ENCODE results near the gene CCDC194. TPM values are rescaled to one million over a fixed set of nuclear protein-coding genes. Genes with fewer than 3 reads are reported as not detected.

Gene CCDC194
- total RNA-seq, 1 experiment from 2014 or later = not detected

GRCh38 chr19:17351815-17352435 is 42.1 kb downstream of the CCDC194 start:
- TF ChIP-seq SIN3A (IDR thresholded peaks at IDR 0.05; ENCODE audit: low read depth) (no peak), ZFX (IDR thresholded peaks at IDR 0.05) (no peak), SRF (IDR thresholded peaks at IDR 0.05; ENCODE audit: low read depth) (no peak), POLR2AphosphoS5 (IDR thresholded peaks at IDR 0.05; ENCODE audit: low read depth, low read length) (no peak), ZBTB33 (IDR thresholded peaks at IDR 0.05; ENCODE audit: extremely low read depth, insufficient replicate concordance, low read length) (no peak)
- Histone ChIP-seq H3K36me3 (ENCODE audit: control insufficient read depth in 1 of 2, insufficient read depth in 2 of 2, low read length in 2 of 2) (no peaks in the 10 kb centered on the region), H3K9me3 (ENCODE audit: control insufficient read depth in 1 of 2, insufficient read depth in 1 of 2, low read depth in 1 of 2, low read length in 2 of 2) (no peaks in the 10 kb centered on the region), H3K79me2 (ENCODE audit: insufficient read depth, low read length) (no peaks in the 10 kb centered on the region), H3K4me1 (ENCODE audit: control insufficient read depth in 1 of 2, insufficient read depth in 2 of 2, low read length in 2 of 2) (peaks cover 10 to 13% of the 10 kb centered on the region in 2 experiments; a peak in 3 of 4 replicates), H3K27me3 (ENCODE audit: insufficient read depth, low read length) (no peaks in the 10 kb centered on the region), H3K4me3 (replicated peaks in 1 of 2; ENCODE audit: low read depth in 1 of 2, low read length in 2 of 2) (no peak overlapping the region), H3K4me2 (ENCODE audit: low read length) (no peak overlapping the region), H4K20me1 (ENCODE audit: insufficient read depth) (no peaks in the 10 kb centered on the region), H3K27ac (ENCODE audit: low read depth, low read length) (no peak overlapping the region), H3K9me2 (ENCODE audit: insufficient read depth) (no peaks in the 10 kb centered on the region), H2AFZ (ENCODE audit: low read depth, low read length, poor library complexity, severe bottlenecking) (no peak overlapping the region), H3K9ac (ENCODE audit: low read length) (no peak overlapping the region)
- DNase-seq (ENCODE audit: low read depth, low spot score) (no peak), ATAC-seq (no peak)
- ChIA-PET POLR2A (no interaction called here), RAD21 (ENCODE audit: low non-redundant PET in 1 of 2, low total read pairs in 2 of 2, uncharacterized antibody in 2 of 2, unreplicated experiment in 2 of 2) (interaction anchor here in 1 of 2 experiments (0.6 kb wide), 1 partner anchor 786 kb away, joined by 3 read pairs; no protein-coding TSS in a partner anchor), CTCF (no interaction called here)
- intact Hi-C loops (cut with micrococcal nuclease) = no loop called here
- BruUV-seq (replicated peaks) = no TSS peak

- ChIA-PET POLR2A (interaction anchor here (0.9 to 1.1 kb wide), 2 partner anchors 16 to 56 kb away, joined by 3 to 4 read pairs; no protein-coding TSS in a partner anchor), CTCF (interaction anchor here (1.4 to 1.8 kb wide), 3 partner anchors 9 to 13 kb away, joined by 4 to 5 read pairs (median 5); no protein-coding TSS in a partner anchor), RAD21 (ENCODE audit: low non-redundant PET in 1 of 2, low total read pairs in 2 of 2, uncharacterized antibody in 2 of 2, unreplicated experiment in 2 of 2) (no interaction called here)
- Histone ChIP-seq H4K20me1 (ENCODE audit: insufficient read depth) (no peaks in the 10 kb centered on the region), H3K79me2 (ENCODE audit: insufficient read depth, low read length) (no peaks in the 10 kb centered on the region), H3K36me3 (ENCODE audit: control insufficient read depth in 1 of 2, insufficient read depth in 2 of 2, low read length in 2 of 2) (no peaks in the 10 kb centered on the region), H3K9ac (ENCODE audit: low read length) (peak overlapping the region; percentile 54), H3K9me2 (ENCODE audit: insufficient read depth) (no peaks in the 10 kb centered on the region), H3K9me3 (ENCODE audit: control insufficient read depth in 1 of 2, insufficient read depth in 1 of 2, low read depth in 1 of 2, low read length in 2 of 2) (no peaks in the 10 kb centered on the region), H3K4me2 (ENCODE audit: low read length) (peak overlapping the region; percentile 84), H3K4me1 (ENCODE audit: control insufficient read depth in 1 of 2, insufficient read depth in 2 of 2, low read length in 2 of 2) (peaks cover 17 to 28% of the 10 kb centered on the region in 2 experiments; a peak in 3 of 4 replicates), H3K27ac (ENCODE audit: low read depth, low read length) (peak overlapping the region; percentile 1; the same call in 1 of the 2 replicates), H3K27me3 (ENCODE audit: insufficient read depth, low read length) (no peaks in the 10 kb centered on the region), H3K4me3 (replicated peaks in 1 of 2; ENCODE audit: low read depth in 1 of 2, low read length in 2 of 2) (peak overlapping the region; percentile 26 to 41), H2AFZ (ENCODE audit: low read depth, low read length, poor library complexity, severe bottlenecking) (peak overlapping the region; percentile 94)
- intact Hi-C loops (cut with micrococcal nuclease) = no loop called here
- no peak for TF ChIP-seq MAX (IDR thresholded peaks at IDR 0.05)
- peak; percentile 43; the same call in 1 of the 2 replicates for TF ChIP-seq POLR2AphosphoS5 (IDR thresholded peaks at IDR 0.05; ENCODE audit: low read depth, low read length)
- TF ChIP-seq EGR1 (IDR thresholded peaks at IDR 0.05; ENCODE audit: low read depth) = no peak
- TF ChIP-seq TCF7L2 (IDR thresholded peaks at IDR 0.05; ENCODE audit: borderline replicate concordance, extremely low read depth, insufficient read depth, insufficient read length) = peak; percentile 65
- TF ChIP-seq ZBTB33 (IDR thresholded peaks at IDR 0.05; ENCODE audit: extremely low read depth, insufficient replicate concordance, low read length) = peak; percentile 25
- DNase-seq (ENCODE audit: low read depth, low spot score) (no peak), ATAC-seq (peak; percentile 62)
- no TSS peak for BruUV-seq (replicated peaks)
Observed at GRCh38 chr19:17348700-17349099, 45.3 kb downstream of the CCDC194 start.

All from HCT116 (cell line).